ENCODE results near the gene METTL24.

DNA sequence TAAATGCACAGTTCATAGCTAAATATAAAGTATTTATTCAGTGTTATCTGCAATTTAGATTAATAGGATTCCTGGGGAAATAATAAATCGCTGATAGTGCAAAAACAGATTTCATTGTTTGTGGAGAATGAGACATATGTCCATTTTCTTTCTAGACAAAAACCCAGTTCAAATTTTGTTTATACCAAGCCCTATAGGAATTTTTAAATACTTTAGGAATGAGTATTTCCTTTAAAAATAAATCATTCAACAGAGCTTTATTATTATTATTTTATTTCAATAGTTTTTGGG lies 86.5 kb downstream of the METTL24 start:
- TF ChIP-seq, protein P1, sequence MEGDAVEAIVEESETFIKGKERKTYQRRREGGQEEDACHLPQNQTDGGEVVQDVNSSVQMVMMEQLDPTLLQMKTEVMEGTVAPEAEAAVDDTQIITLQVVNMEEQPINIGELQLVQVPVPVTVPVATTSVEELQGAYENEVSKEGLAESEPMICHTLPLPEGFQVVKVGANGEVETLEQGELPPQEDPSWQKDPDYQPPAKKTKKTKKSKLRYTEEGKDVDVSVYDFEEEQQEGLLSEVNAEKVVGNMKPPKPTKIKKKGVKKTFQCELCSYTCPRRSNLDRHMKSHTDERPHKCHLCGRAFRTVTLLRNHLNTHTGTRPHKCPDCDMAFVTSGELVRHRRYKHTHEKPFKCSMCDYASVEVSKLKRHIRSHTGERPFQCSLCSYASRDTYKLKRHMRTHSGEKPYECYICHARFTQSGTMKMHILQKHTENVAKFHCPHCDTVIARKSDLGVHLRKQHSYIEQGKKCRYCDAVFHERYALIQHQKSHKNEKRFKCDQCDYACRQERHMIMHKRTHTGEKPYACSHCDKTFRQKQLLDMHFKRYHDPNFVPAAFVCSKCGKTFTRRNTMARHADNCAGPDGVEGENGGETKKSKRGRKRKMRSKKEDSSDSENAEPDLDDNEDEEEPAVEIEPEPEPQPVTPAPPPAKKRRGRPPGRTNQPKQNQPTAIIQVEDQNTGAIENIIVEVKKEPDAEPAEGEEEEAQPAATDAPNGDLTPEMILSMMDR (conservative IDR thresholded peaks at IDR 0.05; ENCODE audit: low read length), result no peak
- TF ChIP-seq EZH2phosphoT487 (IDR thresholded peaks at IDR 0.05; ENCODE audit: borderline replicate concordance), result no peak
